ENCODE measurements around the gene SRGAP1.

Gene SRGAP1

GRCh38 chr12:64091186-64091585, 246.7 kb downstream of the SRGAP1 start:
- ChIA-PET CTCF (no interaction called here), POLR2A (no interaction called here)
- no peak overlapping the region for H3K4me3 ChIP-seq (ENCODE audit: control insufficient read depth in 1 of 7, extremely low read depth in 1 of 7, insufficient read depth in 4 of 7, low read depth in 2 of 7, low read length in 6 of 7)
- WGBS (ENCODE audit: insufficient coverage) = 100% methylated on average over 2 of the region's 4 CpGs
- no peaks in the 10 kb centered on the region for H3K36me3 ChIP-seq (ENCODE audit: control insufficient read depth in 4 of 4, insufficient read depth in 4 of 4, low read length in 3 of 4)
- no peaks in the 10 kb centered on the region for H3K9me3 ChIP-seq (ENCODE audit: control extremely low read depth in 1 of 5, control insufficient read depth in 4 of 5, insufficient read depth in 2 of 5, low read depth in 1 of 5, low read length in 4 of 5)
- no peaks in the 10 kb centered on the region for H3K27me3 ChIP-seq (replicated peaks in 2 of 5; ENCODE audit: control insufficient read depth in 4 of 5, insufficient read depth in 5 of 5, low read length in 4 of 5)
- H3K4me1 ChIP-seq (ENCODE audit: control extremely low read depth in 1 of 4, control insufficient read depth in 4 of 4, insufficient read depth in 4 of 4, low read length in 3 of 4) = peaks cover 0 to 22% (median 7%) of the 10 kb centered on the region in 4 experiments
- no peak for DNase-seq
- H3K27ac ChIP-seq (ENCODE audit: insufficient read depth in 1 of 2, low read depth in 1 of 2, low read length in 2 of 2, poor library complexity in 1 of 2, severe bottlenecking in 2 of 2) = no peak overlapping the region

DNA sequence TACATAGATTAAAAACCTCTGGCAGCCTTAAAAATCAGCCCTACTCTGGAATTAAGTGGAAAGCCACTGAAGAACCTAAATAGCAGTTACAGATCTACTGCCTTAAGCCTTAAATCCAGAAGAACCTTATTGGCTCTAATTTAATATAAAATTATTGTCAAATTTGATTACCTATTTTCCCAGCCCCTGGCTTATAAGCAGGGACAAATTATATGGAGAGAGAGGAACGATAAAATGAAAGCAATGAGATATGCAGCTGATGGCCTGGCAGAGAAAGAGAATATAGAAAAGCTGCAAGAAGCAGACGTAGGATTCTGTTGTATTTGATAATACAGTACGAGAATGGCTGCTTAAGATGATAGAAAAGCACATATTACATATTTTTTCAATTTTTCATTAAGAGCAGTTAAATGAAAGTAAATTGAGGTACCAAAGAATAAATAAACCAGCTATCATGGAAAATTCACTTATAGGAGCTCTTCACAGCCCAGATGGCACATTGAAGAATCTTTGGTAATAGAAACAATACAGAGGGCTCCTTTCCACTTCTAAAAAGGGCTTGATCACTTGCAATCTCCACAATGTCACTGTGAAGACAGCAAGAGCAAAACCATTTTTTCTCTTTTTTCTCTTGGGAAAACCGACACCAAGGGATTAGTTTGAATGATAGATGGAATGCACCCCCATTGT, 248.2 kb downstream of the SRGAP1 start:
- no peaks in the 10 kb centered on the region for H3K36me3 ChIP-seq (ENCODE audit: control insufficient read depth in 4 of 4, insufficient read depth in 4 of 4, low read length in 3 of 4)
- H3K9me3 ChIP-seq (ENCODE audit: control extremely low read depth in 1 of 5, control insufficient read depth in 4 of 5, insufficient read depth in 2 of 5, low read depth in 1 of 5, low read length in 4 of 5) = no peaks in the 10 kb centered on the region
- peaks cover 0 to 21% (median 7%) of the 10 kb centered on the region in 4 experiments for H3K4me1 ChIP-seq (ENCODE audit: control extremely low read depth in 1 of 4, control insufficient read depth in 4 of 4, insufficient read depth in 4 of 4, low read length in 3 of 4)
- ChIA-PET POLR2A (no interaction called here), CTCF (no interaction called here)
- no peak for DNase-seq
- H3K27ac ChIP-seq (ENCODE audit: insufficient read depth in 1 of 2, low read depth in 1 of 2, low read length in 2 of 2, poor library complexity in 1 of 2, severe bottlenecking in 2 of 2) = no peak overlapping the region
- H3K27me3 ChIP-seq (replicated peaks in 2 of 5; ENCODE audit: control insufficient read depth in 4 of 5, insufficient read depth in 5 of 5, low read length in 4 of 5) = no peaks in the 10 kb centered on the region
- H3K4me3 ChIP-seq (ENCODE audit: control insufficient read depth in 1 of 7, extremely low read depth in 1 of 7, insufficient read depth in 4 of 7, low read depth in 2 of 7, low read length in 6 of 7) = no peak overlapping the region
- no CpG with 5 or more reads among the region's 4 CpGs for WGBS (ENCODE audit: insufficient coverage)

- CTCF ChIA-PET = no interaction called here
- no peak for DNase-seq
- no peaks in the 10 kb centered on the region for H3K36me3 ChIP-seq (ENCODE audit: control insufficient read depth in 4 of 4, insufficient read depth in 4 of 4, low read length in 3 of 4)
- H3K4me3 ChIP-seq (ENCODE audit: control insufficient read depth in 1 of 7, extremely low read depth in 1 of 7, insufficient read depth in 4 of 7, low read depth in 2 of 7, low read length in 6 of 7) = no peak overlapping the region
- H3K4me1 ChIP-seq (ENCODE audit: control extremely low read depth in 1 of 4, control insufficient read depth in 4 of 4, insufficient read depth in 4 of 4, low read length in 3 of 4) = peaks cover 0 to 11% (median under 1%) of the 10 kb centered on the region in 4 experiments
- H3K27me3 ChIP-seq (replicated peaks in 2 of 5; ENCODE audit: control insufficient read depth in 4 of 5, insufficient read depth in 5 of 5, low read length in 4 of 5) = no peaks in the 10 kb centered on the region
- no CpG with 5 or more reads among the region's 3 CpGs for WGBS (ENCODE audit: insufficient coverage)
- no peaks in the 10 kb centered on the region for H3K9me3 ChIP-seq (ENCODE audit: control extremely low read depth in 1 of 5, control insufficient read depth in 4 of 5, insufficient read depth in 2 of 5, low read depth in 1 of 5, low read length in 4 of 5)
- POLR2A ChIA-PET = no interaction called here
- no peak overlapping the region for H3K27ac ChIP-seq (ENCODE audit: insufficient read depth in 1 of 2, low read depth in 1 of 2, low read length in 2 of 2, poor library complexity in 1 of 2, severe bottlenecking in 2 of 2)
Observed at GRCh38 chr12:64093689-64094088, 249.2 kb downstream of the SRGAP1 start.

GRCh38 chr12:64097366-64098105, 253.0 kb downstream of the SRGAP1 start:
- no peaks in the 10 kb centered on the region for H3K9me3 ChIP-seq (ENCODE audit: control extremely low read depth in 1 of 5, control insufficient read depth in 4 of 5, insufficient read depth in 2 of 5, low read depth in 1 of 5, low read length in 4 of 5)
- H3K4me3 ChIP-seq (ENCODE audit: control insufficient read depth in 1 of 7, extremely low read depth in 1 of 7, insufficient read depth in 4 of 7, low read depth in 2 of 7, low read length in 6 of 7) = no peak overlapping the region
- no peaks in the 10 kb centered on the region for H3K36me3 ChIP-seq (ENCODE audit: control insufficient read depth in 4 of 4, insufficient read depth in 4 of 4, low read length in 3 of 4)
- no peak for DNase-seq
- no peaks in the 10 kb centered on the region for H3K4me1 ChIP-seq (ENCODE audit: control extremely low read depth in 1 of 4, control insufficient read depth in 4 of 4, insufficient read depth in 4 of 4, low read length in 3 of 4)
- CTCF ChIA-PET = interaction anchor here (0.9 to 1.1 kb wide), 2 partner anchors 253 to 254 kb away, joined by 3 read pairs; partner anchors contain the start of gene SRGAP1
- H3K27me3 ChIP-seq (replicated peaks in 2 of 5; ENCODE audit: control insufficient read depth in 4 of 5, insufficient read depth in 5 of 5, low read length in 4 of 5) = no peaks in the 10 kb centered on the region
- POLR2A ChIA-PET = no interaction called here
- no peak overlapping the region for H3K27ac ChIP-seq (ENCODE audit: insufficient read depth in 1 of 2, low read depth in 1 of 2, low read length in 2 of 2, poor library complexity in 1 of 2, severe bottlenecking in 2 of 2)
- 88% methylated on average over 1 of the region's 4 CpGs for WGBS (ENCODE audit: insufficient coverage)

GRCh38 chr12:64098709-64099354, 254.3 kb downstream of the SRGAP1 start:
- CTCF ChIA-PET = no interaction called here
- POLR2A ChIA-PET = no interaction called here
- no peaks in the 10 kb centered on the region for H3K9me3 ChIP-seq (ENCODE audit: control extremely low read depth in 1 of 5, control insufficient read depth in 4 of 5, insufficient read depth in 2 of 5, low read depth in 1 of 5, low read length in 4 of 5)
- H3K4me1 ChIP-seq (ENCODE audit: control extremely low read depth in 1 of 4, control insufficient read depth in 4 of 4, insufficient read depth in 4 of 4, low read length in 3 of 4) = no peaks in the 10 kb centered on the region
- no peak overlapping the region for H3K4me3 ChIP-seq (ENCODE audit: control insufficient read depth in 1 of 7, extremely low read depth in 1 of 7, insufficient read depth in 4 of 7, low read depth in 2 of 7, low read length in 6 of 7)
- no peaks in the 10 kb centered on the region for H3K27me3 ChIP-seq (replicated peaks in 2 of 5; ENCODE audit: control insufficient read depth in 4 of 5, insufficient read depth in 5 of 5, low read length in 4 of 5)
- no peaks in the 10 kb centered on the region for H3K36me3 ChIP-seq (ENCODE audit: control insufficient read depth in 4 of 4, insufficient read depth in 4 of 4, low read length in 3 of 4)
- WGBS (ENCODE audit: insufficient coverage) = 80% methylated on average over 1 of the region's 2 CpGs
- H3K27ac ChIP-seq (ENCODE audit: insufficient read depth in 1 of 2, low read depth in 1 of 2, low read length in 2 of 2, poor library complexity in 1 of 2, severe bottlenecking in 2 of 2) = no peak overlapping the region
- no peak for DNase-seq

DNA sequence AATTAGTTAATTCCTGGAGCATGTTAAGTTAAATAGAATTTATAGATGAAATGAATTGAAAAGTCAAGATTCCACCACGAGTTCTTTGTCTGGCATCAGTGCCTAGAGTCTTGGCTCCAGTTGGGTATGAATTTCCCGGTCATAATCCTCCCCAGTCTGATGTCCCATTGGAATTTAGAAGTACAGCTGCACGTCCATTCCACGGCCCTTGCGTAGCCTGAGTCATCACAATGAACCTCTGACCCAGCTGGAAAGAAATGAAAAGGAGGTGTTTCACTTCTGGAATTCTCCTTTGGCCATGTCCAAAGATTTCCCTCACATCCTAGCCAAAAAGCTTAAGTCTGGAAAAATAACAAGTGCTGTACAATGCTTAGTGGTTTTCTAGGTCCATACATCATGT, 254.9 kb downstream of the SRGAP1 start:
- H3K4me1 ChIP-seq (ENCODE audit: control extremely low read depth in 1 of 4, control insufficient read depth in 4 of 4, insufficient read depth in 4 of 4, low read length in 3 of 4) = no peaks in the 10 kb centered on the region
- no peak overlapping the region for H3K4me3 ChIP-seq (ENCODE audit: control insufficient read depth in 1 of 7, extremely low read depth in 1 of 7, insufficient read depth in 4 of 7, low read depth in 2 of 7, low read length in 6 of 7)
- CTCF ChIA-PET = no interaction called here
- H3K9me3 ChIP-seq (ENCODE audit: control extremely low read depth in 1 of 5, control insufficient read depth in 4 of 5, insufficient read depth in 2 of 5, low read depth in 1 of 5, low read length in 4 of 5) = no peaks in the 10 kb centered on the region
- 94% methylated on average over 2 of the region's 5 CpGs for WGBS (ENCODE audit: insufficient coverage)
- POLR2A ChIA-PET = no interaction called here
- H3K27me3 ChIP-seq (replicated peaks in 2 of 5; ENCODE audit: control insufficient read depth in 4 of 5, insufficient read depth in 5 of 5, low read length in 4 of 5) = no peaks in the 10 kb centered on the region
- no peaks in the 10 kb centered on the region for H3K36me3 ChIP-seq (ENCODE audit: control insufficient read depth in 4 of 4, insufficient read depth in 4 of 4, low read length in 3 of 4)
- DNase-seq = no peak
- H3K27ac ChIP-seq (ENCODE audit: insufficient read depth in 1 of 2, low read depth in 1 of 2, low read length in 2 of 2, poor library complexity in 1 of 2, severe bottlenecking in 2 of 2) = no peak overlapping the region

DNA sequence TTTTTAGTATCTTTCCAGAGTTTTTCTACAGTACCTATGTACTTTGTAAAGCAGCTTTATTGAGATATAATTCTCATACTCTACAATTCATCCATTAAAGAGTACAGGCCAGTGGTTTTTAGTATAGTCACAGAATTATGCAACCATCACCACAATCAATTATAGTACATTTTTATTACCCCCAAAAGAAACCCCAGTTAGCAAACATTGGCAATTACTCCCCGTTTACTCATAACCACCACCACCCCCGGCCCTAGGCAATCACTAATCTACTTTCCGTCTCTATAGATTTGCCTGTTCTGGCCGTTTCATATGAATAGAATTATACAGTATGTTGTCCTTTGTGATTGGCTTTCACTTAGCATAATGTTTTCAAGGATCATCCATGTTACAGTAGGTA, 257.8 kb downstream of the SRGAP1 start:
- CTCF ChIA-PET = no interaction called here
- H3K27me3 ChIP-seq (replicated peaks in 2 of 5; ENCODE audit: control insufficient read depth in 4 of 5, insufficient read depth in 5 of 5, low read length in 4 of 5) = no peaks in the 10 kb centered on the region

More for the DNA sequence above, 257.8 kb downstream of the SRGAP1 start:
- Histone ChIP-seq H3K27ac (ENCODE audit: insufficient read depth in 1 of 2, low read depth in 1 of 2, low read length in 2 of 2, poor library complexity in 1 of 2, severe bottlenecking in 2 of 2) (no peak overlapping the region), H3K36me3 (ENCODE audit: control insufficient read depth in 4 of 4, insufficient read depth in 4 of 4, low read length in 3 of 4) (no peaks in the 10 kb centered on the region), H3K4me3 (ENCODE audit: control insufficient read depth in 1 of 7, extremely low read depth in 1 of 7, insufficient read depth in 4 of 7, low read depth in 2 of 7, low read length in 6 of 7) (no peak overlapping the region), H3K9me3 (ENCODE audit: control extremely low read depth in 1 of 5, control insufficient read depth in 4 of 5, insufficient read depth in 2 of 5, low read depth in 1 of 5, low read length in 4 of 5) (no peaks in the 10 kb centered on the region), H3K4me1 (ENCODE audit: control extremely low read depth in 1 of 4, control insufficient read depth in 4 of 4, insufficient read depth in 4 of 4, low read length in 3 of 4) (no peaks in the 10 kb centered on the region)
- no peak for DNase-seq
- WGBS (ENCODE audit: insufficient coverage) = no CpG with 5 or more reads among the region's 4 CpGs
- POLR2A ChIA-PET = no interaction called here
